ENCODE measurements around the gene CLSTN2.

CLSTN2 gene

DNA sequence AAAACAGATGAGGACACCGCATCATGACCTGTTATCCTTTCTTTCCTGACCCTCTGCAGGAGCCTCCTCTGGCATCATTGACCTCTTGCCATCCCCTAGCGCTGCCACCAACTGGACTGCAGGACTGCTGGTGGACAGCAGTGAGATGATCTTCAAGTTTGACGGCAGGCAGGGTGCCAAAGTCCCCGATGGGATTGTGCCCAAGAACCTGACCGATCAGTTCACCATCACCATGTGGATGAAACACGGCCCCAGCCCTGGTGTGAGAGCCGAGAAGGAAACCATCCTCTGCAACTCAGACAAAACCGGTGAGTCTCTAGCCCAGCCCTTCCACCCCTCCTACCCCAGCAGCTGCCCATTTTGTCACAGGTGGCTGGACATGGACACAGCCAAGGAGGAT is 524.5 kb downstream of the CLSTN2 start:
- H3K4ac ChIP-seq (ENCODE audit: low read depth in 1 of 2, low read length in 2 of 2), result no peak overlapping the region
- no peak overlapping the region for H2AFZ ChIP-seq (ENCODE audit: low read depth, low read length)
- no peaks in the 10 kb centered on the region for H3K9me3 ChIP-seq (ENCODE audit: control insufficient read depth, low read length)
- H3K4me2 ChIP-seq (ENCODE audit: low read length, poor library complexity, severe bottlenecking), result no peak overlapping the region
- H3K27me3 ChIP-seq (ENCODE audit: control insufficient read depth in 1 of 2, insufficient read depth in 1 of 2, low read length in 2 of 2), result peaks cover 0 to 15% of the 10 kb centered on the region in 2 experiments
- no peak overlapping the region for H3K9ac ChIP-seq (ENCODE audit: low read length)
- H3K18ac ChIP-seq (ENCODE audit: low read depth in 1 of 2, low read length in 2 of 2), result no peak overlapping the region
- no peak overlapping the region for H2BK5ac ChIP-seq (ENCODE audit: low read depth, low read length, poor library complexity, severe bottlenecking)
- no peak for DNase-seq
- H4K8ac ChIP-seq (ENCODE audit: low read length), result no peak overlapping the region
- H4K91ac ChIP-seq (ENCODE audit: low read length), result no peak overlapping the region
- no peak overlapping the region for H3K27ac ChIP-seq (ENCODE audit: low read length, poor library complexity, severe bottlenecking)
- no peak overlapping the region for H3K4me3 ChIP-seq (ENCODE audit: insufficient read depth in 1 of 2, low read depth in 1 of 2, low read length in 2 of 2)
- H2BK12ac ChIP-seq (ENCODE audit: low read length in 2 of 2), result no peak overlapping the region
- peaks cover 4% of the 10 kb centered on the region for H3K4me1 ChIP-seq (ENCODE audit: control insufficient read depth, insufficient read depth, low read depth, low read length)
- peaks cover 0 to 15% of the 10 kb centered on the region in 2 experiments for H3K36me3 ChIP-seq (ENCODE audit: control insufficient read depth in 1 of 2, insufficient read depth in 2 of 2, low read depth in 1 of 2, low read length in 2 of 2)
- WGBS, result 75% methylated on average over 7 of the region's 8 CpGs
- no peak overlapping the region for H3K23ac ChIP-seq (ENCODE audit: low read length in 2 of 2)
- H2BK120ac ChIP-seq (ENCODE audit: low read depth, low read length), result no peak overlapping the region
- H3K79me1 ChIP-seq (replicated peaks; ENCODE audit: low read length, poor library complexity, severe bottlenecking), result no peaks in the 10 kb centered on the region
- H2AK5ac ChIP-seq (ENCODE audit: low read length, severe bottlenecking), result no peak overlapping the region
- H3K14ac ChIP-seq (ENCODE audit: low read length in 2 of 2), result no peak overlapping the region
- no peak overlapping the region for H2BK15ac ChIP-seq (ENCODE audit: low read depth, poor library complexity, severe bottlenecking)

DNA sequence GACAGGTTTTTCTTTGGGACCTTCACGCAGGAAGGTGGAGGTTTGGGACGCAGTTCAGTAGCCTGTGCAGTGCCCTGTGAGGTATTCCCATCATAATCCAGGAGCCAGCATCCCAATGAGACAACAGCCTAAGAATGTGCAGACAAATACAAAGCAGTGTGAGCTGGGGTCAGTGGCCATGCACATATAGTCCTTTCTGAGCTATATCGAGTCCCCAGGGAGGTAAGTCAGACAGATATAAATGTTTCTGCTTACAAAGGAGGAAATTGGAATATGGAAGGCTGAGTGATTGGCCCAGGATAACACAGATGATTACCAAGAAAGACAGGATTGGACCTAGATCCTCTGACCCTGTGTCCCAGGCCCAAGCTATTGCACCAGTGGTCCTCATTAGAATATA is 526.3 kb downstream of the CLSTN2 start:
- Histone ChIP-seq H3K4ac (ENCODE audit: low read depth in 1 of 2, low read length in 2 of 2) (no peak overlapping the region), H3K4me1 (ENCODE audit: control insufficient read depth, insufficient read depth, low read depth, low read length) (no peaks in the 10 kb centered on the region), H2BK12ac (ENCODE audit: low read length in 2 of 2) (no peak overlapping the region), H4K91ac (ENCODE audit: low read length) (no peak overlapping the region), H3K18ac (ENCODE audit: low read depth in 1 of 2, low read length in 2 of 2) (no peak overlapping the region), H2BK15ac (ENCODE audit: low read depth, poor library complexity, severe bottlenecking) (no peak overlapping the region), H3K9ac (ENCODE audit: low read length) (no peak overlapping the region), H3K79me1 (replicated peaks; ENCODE audit: low read length, poor library complexity, severe bottlenecking) (no peaks in the 10 kb centered on the region), H2AK5ac (ENCODE audit: low read length, severe bottlenecking) (no peak overlapping the region), H3K23ac (ENCODE audit: low read length in 2 of 2) (no peak overlapping the region), H3K14ac (ENCODE audit: low read length in 2 of 2) (no peak overlapping the region), H3K4me2 (ENCODE audit: low read length, poor library complexity, severe bottlenecking) (no peak overlapping the region), H2AFZ (ENCODE audit: low read depth, low read length) (no peak overlapping the region), H3K36me3 (ENCODE audit: control insufficient read depth in 1 of 2, insufficient read depth in 2 of 2, low read depth in 1 of 2, low read length in 2 of 2) (peaks cover 0 to 17% of the 10 kb centered on the region in 2 experiments), H3K4me3 (ENCODE audit: insufficient read depth in 1 of 2, low read depth in 1 of 2, low read length in 2 of 2) (no peak overlapping the region), H2BK5ac (ENCODE audit: low read depth, low read length, poor library complexity, severe bottlenecking) (no peak overlapping the region), H4K8ac (ENCODE audit: low read length) (no peak overlapping the region), H3K9me3 (ENCODE audit: control insufficient read depth, low read length) (no peaks in the 10 kb centered on the region), H3K27me3 (ENCODE audit: control insufficient read depth in 1 of 2, insufficient read depth in 1 of 2, low read length in 2 of 2) (peaks cover 0 to 15% of the 10 kb centered on the region in 2 experiments), H2BK120ac (ENCODE audit: low read depth, low read length) (no peak overlapping the region), H3K27ac (ENCODE audit: low read length, poor library complexity, severe bottlenecking) (no peak overlapping the region)
- no peak for DNase-seq
- 87% methylated on average over 3 of the region's 3 CpGs for WGBS

DNA sequence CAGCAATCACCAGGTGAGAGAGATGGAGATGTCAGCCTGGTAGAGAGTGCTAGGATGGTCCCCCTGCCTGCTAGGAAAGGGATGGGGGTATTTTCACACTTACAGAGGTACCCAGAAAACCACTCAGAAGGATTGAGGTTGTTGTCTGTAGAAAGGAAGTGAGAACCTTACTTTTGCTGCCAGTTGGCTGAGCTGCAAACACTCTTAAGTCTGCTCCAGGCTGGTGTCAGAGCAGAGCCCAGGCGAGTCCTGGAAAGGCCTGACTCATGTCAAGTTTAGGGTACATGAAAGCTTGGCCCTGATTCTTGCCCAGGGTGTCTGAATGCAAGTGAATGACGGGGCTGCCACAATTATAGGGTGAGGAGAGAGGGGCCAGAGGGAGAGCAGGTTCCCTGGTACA is 528.4 kb downstream of the CLSTN2 start:
- WGBS, result 46% methylated on average over 2 of the region's 2 CpGs
- no peak overlapping the region for H2AK5ac ChIP-seq (ENCODE audit: low read length, severe bottlenecking)

DNA sequence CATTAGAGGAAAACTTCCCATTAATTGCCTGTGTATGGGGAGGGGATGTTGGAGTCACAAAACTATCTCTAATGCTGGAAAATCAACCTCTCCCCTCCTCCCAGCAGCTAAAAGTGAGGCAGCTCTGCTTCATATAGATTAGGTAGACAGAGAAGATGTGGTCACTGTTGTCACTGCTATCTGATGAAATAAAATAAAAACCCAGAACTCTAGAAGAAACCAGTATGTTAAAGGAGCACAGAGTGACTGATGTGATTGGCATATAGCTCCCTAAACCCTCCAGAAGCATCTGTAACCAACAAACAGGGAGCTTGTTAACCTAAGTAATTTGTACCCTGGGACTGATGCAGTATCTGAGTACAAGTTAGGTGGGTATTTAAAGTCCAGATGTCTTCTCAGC is 531.0 kb downstream of the CLSTN2 start:
- Histone ChIP-seq H3K4ac (ENCODE audit: low read depth in 1 of 2, low read length in 2 of 2) (no peak overlapping the region), H4K8ac (ENCODE audit: low read length) (no peak overlapping the region), H2BK5ac (ENCODE audit: low read depth, low read length, poor library complexity, severe bottlenecking) (no peak overlapping the region), H3K27me3 (ENCODE audit: control insufficient read depth in 1 of 2, insufficient read depth in 1 of 2, low read length in 2 of 2) (peaks cover 0 to 4% of the 10 kb centered on the region in 2 experiments), H3K4me3 (ENCODE audit: insufficient read depth in 1 of 2, low read depth in 1 of 2, low read length in 2 of 2) (no peak overlapping the region), H3K27ac (ENCODE audit: low read length, poor library complexity, severe bottlenecking) (no peak overlapping the region), H3K36me3 (ENCODE audit: control insufficient read depth in 1 of 2, insufficient read depth in 2 of 2, low read depth in 1 of 2, low read length in 2 of 2) (peaks cover 0 to 19% of the 10 kb centered on the region in 2 experiments), H2BK15ac (ENCODE audit: low read depth, poor library complexity, severe bottlenecking) (no peak overlapping the region), H3K14ac (ENCODE audit: low read length in 2 of 2) (no peak overlapping the region), H4K91ac (ENCODE audit: low read length) (no peak overlapping the region), H3K4me2 (ENCODE audit: low read length, poor library complexity, severe bottlenecking) (no peak overlapping the region), H3K79me1 (replicated peaks; ENCODE audit: low read length, poor library complexity, severe bottlenecking) (no peaks in the 10 kb centered on the region), H3K9me3 (ENCODE audit: control insufficient read depth, low read length) (no peaks in the 10 kb centered on the region), H3K9ac (ENCODE audit: low read length) (no peak overlapping the region), H2AFZ (ENCODE audit: low read depth, low read length) (no peak overlapping the region), H2BK120ac (ENCODE audit: low read depth, low read length) (no peak overlapping the region), H3K4me1 (ENCODE audit: control insufficient read depth, insufficient read depth, low read depth, low read length) (peaks cover 15% of the 10 kb centered on the region), H2BK12ac (ENCODE audit: low read length in 2 of 2) (no peak overlapping the region), H3K18ac (ENCODE audit: low read depth in 1 of 2, low read length in 2 of 2) (no peak overlapping the region), H3K23ac (ENCODE audit: low read length in 2 of 2) (no peak overlapping the region), H2AK5ac (ENCODE audit: low read length, severe bottlenecking) (no peak overlapping the region)
- no peak for DNase-seq

More for the DNA sequence above, 528.4 kb downstream of the CLSTN2 start:
- Histone ChIP-seq H3K36me3 (ENCODE audit: control insufficient read depth in 1 of 2, insufficient read depth in 2 of 2, low read depth in 1 of 2, low read length in 2 of 2) (peaks cover 0 to 23% of the 10 kb centered on the region in 2 experiments), H3K14ac (ENCODE audit: low read length in 2 of 2) (no peak overlapping the region), H3K4ac (ENCODE audit: low read depth in 1 of 2, low read length in 2 of 2) (no peak overlapping the region), H4K91ac (ENCODE audit: low read length) (no peak overlapping the region), H3K4me2 (ENCODE audit: low read length, poor library complexity, severe bottlenecking) (no peak overlapping the region), H3K18ac (ENCODE audit: low read depth in 1 of 2, low read length in 2 of 2) (no peak overlapping the region), H3K27ac (ENCODE audit: low read length, poor library complexity, severe bottlenecking) (no peak overlapping the region), H2AFZ (ENCODE audit: low read depth, low read length) (no peak overlapping the region), H2BK5ac (ENCODE audit: low read depth, low read length, poor library complexity, severe bottlenecking) (no peak overlapping the region), H2BK12ac (ENCODE audit: low read length in 2 of 2) (no peak overlapping the region), H3K23ac (ENCODE audit: low read length in 2 of 2) (no peak overlapping the region), H3K9me3 (ENCODE audit: control insufficient read depth, low read length) (no peaks in the 10 kb centered on the region), H2BK15ac (ENCODE audit: low read depth, poor library complexity, severe bottlenecking) (no peak overlapping the region), H2BK120ac (ENCODE audit: low read depth, low read length) (no peak overlapping the region), H3K27me3 (ENCODE audit: control insufficient read depth in 1 of 2, insufficient read depth in 1 of 2, low read length in 2 of 2) (peaks cover 0 to 15% of the 10 kb centered on the region in 2 experiments), H3K79me1 (replicated peaks; ENCODE audit: low read length, poor library complexity, severe bottlenecking) (no peaks in the 10 kb centered on the region), H3K9ac (ENCODE audit: low read length) (no peak overlapping the region), H3K4me3 (ENCODE audit: insufficient read depth in 1 of 2, low read depth in 1 of 2, low read length in 2 of 2) (no peak overlapping the region), H4K8ac (ENCODE audit: low read length) (no peak overlapping the region), H3K4me1 (ENCODE audit: control insufficient read depth, insufficient read depth, low read depth, low read length) (peaks cover 7% of the 10 kb centered on the region)
- DNase-seq, result no peak
